Measurements from ENCODE around the gene PROZ. TPM values are rescaled to one million over a fixed set of nuclear protein-coding genes. Genes with fewer than 3 reads are reported as not detected.

Gene PROZ
- total RNA-seq, 1 experiment from 2014 or later, result not detected

- ChIA-PET POLR2A (interaction anchor here (0.6 kb wide), 1 partner anchor 165 kb away, joined by 4 read pairs; no protein-coding TSS in a partner anchor), RAD21 (ENCODE audit: low non-redundant PET in 1 of 2, low total read pairs in 2 of 2, uncharacterized antibody in 2 of 2, unreplicated experiment in 2 of 2) (no interaction called here), CTCF (no interaction called here)
- DNase-seq (ENCODE audit: low read depth, low spot score) (no peak), ATAC-seq (no peak)
- H3K9me3 ChIP-seq (ENCODE audit: control insufficient read depth in 1 of 2, insufficient read depth in 1 of 2, low read depth in 1 of 2, low read length in 2 of 2), result no peaks in the 10 kb centered on the region
- no peak overlapping the region for H3K4me2 ChIP-seq (ENCODE audit: low read length)
- intact Hi-C loops (cut with micrococcal nuclease), result no loop called here
- no peak overlapping the region for H2AFZ ChIP-seq (ENCODE audit: low read depth, low read length, poor library complexity, severe bottlenecking)
- peaks cover 14% of the 10 kb centered on the region; the same call in 1 of the 2 replicates for H3K27me3 ChIP-seq (ENCODE audit: insufficient read depth, low read length)
- H3K4me1 ChIP-seq (ENCODE audit: control insufficient read depth in 1 of 2, insufficient read depth in 2 of 2, low read length in 2 of 2), result no peaks in the 10 kb centered on the region
- H3K27ac ChIP-seq (ENCODE audit: low read depth, low read length), result no peak overlapping the region
- BruUV-seq (replicated peaks), result no TSS peak
- no peaks in the 10 kb centered on the region for H3K79me2 ChIP-seq (ENCODE audit: insufficient read depth, low read length)
- no peak for TF ChIP-seq SIN3A (IDR thresholded peaks at IDR 0.05; ENCODE audit: low read depth)
- TF ChIP-seq MAX (IDR thresholded peaks at IDR 0.05), result no peak
- TF ChIP-seq POLR2A (IDR thresholded peaks at IDR 0.05; ENCODE audit: borderline replicate concordance, extremely low read depth, insufficient read depth, insufficient read length), result no peak
- no peak for TF ChIP-seq ZBTB33 (IDR thresholded peaks at IDR 0.05; ENCODE audit: extremely low read depth, insufficient replicate concordance, low read length)
- TF ChIP-seq ZFX (IDR thresholded peaks at IDR 0.05), result no peak
- TF ChIP-seq CEBPB (IDR thresholded peaks at IDR 0.05; ENCODE audit: low read depth), result no peak
- no peak for TF ChIP-seq SP1 (IDR thresholded peaks at IDR 0.05; ENCODE audit: low read depth)
- no peak for TF ChIP-seq ZNF274 (IDR thresholded peaks at IDR 0.05; ENCODE audit: low read depth, low read length)
- TF ChIP-seq YY1 (IDR thresholded peaks at IDR 0.05; ENCODE audit: extremely low read depth, insufficient replicate concordance, low read depth, low read length), result no peak
- TF ChIP-seq JUND (IDR thresholded peaks at IDR 0.05), result no peak
- no peak for TF ChIP-seq ELF1 (IDR thresholded peaks at IDR 0.05; ENCODE audit: borderline replicate concordance, low read depth)
- TF ChIP-seq SRF (IDR thresholded peaks at IDR 0.05; ENCODE audit: low read depth), result no peak
- TF ChIP-seq CTCF (IDR thresholded peaks at IDR 0.05 in 2 of 3, conservative IDR thresholded peaks at IDR 0.05 in 1 of 3; ENCODE audit: borderline replicate concordance in 1 of 3, insufficient read depth in 1 of 3, low read depth in 2 of 3, low read length in 2 of 3), result no peak
- TF ChIP-seq EGR1 (IDR thresholded peaks at IDR 0.05; ENCODE audit: low read depth), result no peak
- no peak for TF ChIP-seq ATF3 (IDR thresholded peaks at IDR 0.05)
- TF ChIP-seq RAD21 (IDR thresholded peaks at IDR 0.05; ENCODE audit: low read depth), result no peak
- TF ChIP-seq REST (IDR thresholded peaks at IDR 0.05; ENCODE audit: low read depth), result no peak
- no peak for TF ChIP-seq POLR2AphosphoS5 (IDR thresholded peaks at IDR 0.05; ENCODE audit: low read depth, low read length)
- no peak for TF ChIP-seq FOSL1 (IDR thresholded peaks at IDR 0.05; ENCODE audit: low read depth)
- no peak for TF ChIP-seq TCF7L2 (IDR thresholded peaks at IDR 0.05; ENCODE audit: borderline replicate concordance, extremely low read depth, insufficient read depth, insufficient read length)
- H3K9me2 ChIP-seq (ENCODE audit: insufficient read depth), result no peaks in the 10 kb centered on the region
- H3K9ac ChIP-seq (ENCODE audit: low read length), result no peak overlapping the region
- no peaks in the 10 kb centered on the region for H3K36me3 ChIP-seq (ENCODE audit: control insufficient read depth in 1 of 2, insufficient read depth in 2 of 2, low read length in 2 of 2)
- H3K4me3 ChIP-seq (replicated peaks in 1 of 2; ENCODE audit: low read depth in 1 of 2, low read length in 2 of 2), result no peak overlapping the region
- H4K20me1 ChIP-seq (ENCODE audit: insufficient read depth), result no peaks in the 10 kb centered on the region
Observed at GRCh38 chr13:113129480-113129879, 29.0 kb upstream of the PROZ start.

Measured in HCT116 (cell line).